ENCODE results near the gene TM7SF2.

DNA sequence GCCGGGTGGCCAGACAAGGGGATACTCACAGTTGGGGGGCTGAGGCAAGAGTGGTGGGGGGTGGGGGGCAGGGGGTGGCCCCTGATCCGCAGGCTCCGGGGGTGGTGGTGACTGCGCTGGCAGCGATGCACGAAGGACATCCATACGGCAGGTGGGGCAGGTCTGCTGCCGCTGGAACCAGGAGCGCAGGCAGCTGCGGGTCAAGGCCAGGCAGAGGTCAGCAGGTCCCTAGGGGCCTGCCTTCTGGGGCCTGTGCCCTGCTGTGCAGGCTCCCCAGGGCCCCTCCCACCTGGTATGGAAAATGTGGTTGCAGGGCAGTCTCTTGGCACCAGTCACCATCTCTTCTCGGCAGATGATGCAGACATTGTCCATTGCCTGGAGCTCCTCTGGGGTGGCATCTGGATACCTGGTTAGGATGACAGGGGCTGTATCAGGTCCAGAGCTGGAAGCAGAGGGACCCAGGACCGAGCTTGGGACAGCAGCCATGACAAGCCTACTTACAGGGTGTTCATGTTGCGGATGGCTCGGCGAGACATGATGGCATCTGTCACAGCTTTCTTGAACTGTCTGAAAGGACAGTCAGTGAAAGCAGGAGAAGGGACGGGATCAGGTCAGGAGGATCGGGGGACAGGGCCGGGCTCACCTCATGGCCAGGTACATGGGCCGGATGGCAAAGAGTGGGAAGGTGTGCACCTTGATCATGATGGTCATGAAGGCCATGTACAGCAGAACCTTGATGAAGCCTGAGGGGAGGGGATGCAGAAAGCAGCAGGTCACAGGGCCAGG, 19.2 kb downstream of the TM7SF2 start:
- no peak for TF ChIP-seq POLR2A (IDR thresholded peaks at IDR 0.05)
- TF ChIP-seq, protein P1, sequence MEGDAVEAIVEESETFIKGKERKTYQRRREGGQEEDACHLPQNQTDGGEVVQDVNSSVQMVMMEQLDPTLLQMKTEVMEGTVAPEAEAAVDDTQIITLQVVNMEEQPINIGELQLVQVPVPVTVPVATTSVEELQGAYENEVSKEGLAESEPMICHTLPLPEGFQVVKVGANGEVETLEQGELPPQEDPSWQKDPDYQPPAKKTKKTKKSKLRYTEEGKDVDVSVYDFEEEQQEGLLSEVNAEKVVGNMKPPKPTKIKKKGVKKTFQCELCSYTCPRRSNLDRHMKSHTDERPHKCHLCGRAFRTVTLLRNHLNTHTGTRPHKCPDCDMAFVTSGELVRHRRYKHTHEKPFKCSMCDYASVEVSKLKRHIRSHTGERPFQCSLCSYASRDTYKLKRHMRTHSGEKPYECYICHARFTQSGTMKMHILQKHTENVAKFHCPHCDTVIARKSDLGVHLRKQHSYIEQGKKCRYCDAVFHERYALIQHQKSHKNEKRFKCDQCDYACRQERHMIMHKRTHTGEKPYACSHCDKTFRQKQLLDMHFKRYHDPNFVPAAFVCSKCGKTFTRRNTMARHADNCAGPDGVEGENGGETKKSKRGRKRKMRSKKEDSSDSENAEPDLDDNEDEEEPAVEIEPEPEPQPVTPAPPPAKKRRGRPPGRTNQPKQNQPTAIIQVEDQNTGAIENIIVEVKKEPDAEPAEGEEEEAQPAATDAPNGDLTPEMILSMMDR (IDR thresholded peaks at IDR 0.05): no peak
- TF ChIP-seq EP300 (IDR thresholded peaks at IDR 0.05; ENCODE audit: low read depth): no peak
